HepG2 (cell line): ENCODE data around the gene ZNF169. TPM values are rescaled to one million over a fixed set of nuclear protein-coding genes. Genes with fewer than 3 reads are reported as not detected.

Experiments used
- ATF7 ChIP-seq, 2 experiments: fragments of 450-650 bp in 1 of 2; sonication (generic) in 1 of 2; formaldehyde crosslinking in 1 of 2; IDR thresholded peaks; 2 replicates each; pipeline versions ENCODE4 v1.4.0 to v1.6.1; 2016 to 2020; ENCODE audit warnings: antibody characterized with exemption in 1 of 2, mild to moderate bottlenecking in 1 of 2, missing genetic modification reagents in 1 of 2
- ETV5 ChIP-seq: IDR thresholded peaks from 2 replicates; pipeline ENCODE4 v1.6.1; 2018; ENCODE audit warnings: missing biosample characterization, missing genetic modification reagents, inconsistent platforms, borderline replicate concordance
- GTF3A ChIP-seq: sonication (generic); formaldehyde crosslinking; conservative IDR thresholded peaks from 2 replicates; pipeline ENCODE4 v1.4.0; 2020; ENCODE audit warnings: mild to moderate bottlenecking, missing genetic modification reagents
- HBP1 ChIP-seq: IDR thresholded peaks from 2 replicates; pipeline ENCODE4 v1.6.1; 2016; ENCODE audit warnings: low read depth, control low read depth
- HNRNPK ChIP-seq: fragments of 200-400 bp; formaldehyde crosslinking; IDR thresholded peaks from 2 replicates; pipeline ENCODE4 v1.6.1; 2018; ENCODE audit warnings: low read length, low read depth, moderate library complexity, mild to moderate bottlenecking; ENCODE audit not compliant: poor library complexity, severe bottlenecking
- MTA3 ChIP-seq: sonication (generic); formaldehyde crosslinking; IDR thresholded peaks from 2 replicates; pipeline ENCODE4 v1.4.0; 2020; ENCODE audit warnings: missing genetic modification reagents
- NPAS2 ChIP-seq: sonication (generic); formaldehyde crosslinking; IDR thresholded peaks from 2 replicates; pipeline ENCODE4 v1.8.0; 2022; ENCODE audit warnings: mild to moderate bottlenecking, missing genetic modification reagents, borderline replicate concordance
- SMAD1 ChIP-seq: sonication (generic); formaldehyde crosslinking; IDR thresholded peaks from 2 replicates; pipeline ENCODE4 v1.4.0; 2020; ENCODE audit warnings: missing genetic modification reagents, low read depth, mild to moderate bottlenecking, borderline replicate concordance
- SMC3 ChIP-seq: IDR thresholded peaks from 2 replicates; pipeline ENCODE4 v1.6.1; 2011; ENCODE audit warnings: low read length, improper control_type of control experiment
- SNAPC5 ChIP-seq: sonication (generic); formaldehyde crosslinking; IDR thresholded peaks from 2 replicates; pipeline ENCODE4 v1.8.1; 2023; ENCODE audit warnings: mild to moderate bottlenecking, missing genetic modification reagents, borderline replicate concordance
- USF2 ChIP-seq, 2 experiments: sonication (generic) in 1 of 2; formaldehyde crosslinking in 1 of 2; IDR thresholded peaks; 2 replicates each; pipeline versions ENCODE4 v1.5.1 to v1.6.1; 2011 to 2020; ENCODE audit warnings: borderline replicate concordance in 1 of 2, low read depth in 1 of 2, low read length in 1 of 2, mild to moderate bottlenecking in 1 of 2, missing genetic modification reagents in 1 of 2, moderate library complexity in 1 of 2
- ZIK1 ChIP-seq: sonication (generic); formaldehyde crosslinking; IDR thresholded peaks from 2 replicates; pipeline ENCODE4 v1.5.0; 2020; ENCODE audit warnings: mild to moderate bottlenecking, low read depth, missing genetic modification reagents, borderline replicate concordance
- ZMYM4 ChIP-seq: sonication (generic); formaldehyde crosslinking; IDR thresholded peaks from 2 replicates; pipeline ENCODE4 v1.8.1; 2023; ENCODE audit warnings: mild to moderate bottlenecking, missing genetic modification reagents
- ZNF362 ChIP-seq: sonication (generic); formaldehyde crosslinking; IDR thresholded peaks from 2 replicates; pipeline ENCODE4 v1.4.0; 2020; ENCODE audit warnings: missing genetic modification reagents, mild to moderate bottlenecking, borderline replicate concordance
- ZNF646 ChIP-seq: sonication (generic); formaldehyde crosslinking; IDR thresholded peaks from 2 replicates; pipeline ENCODE4 v1.9.0; 2021; ENCODE audit warnings: mild to moderate bottlenecking, missing genetic modification reagents
- polyA plus RNA-seq, 8 experiments: library from polyadenylated mRNA; depleted of rRNA in 3 of 8; stranded (reverse) in 7 of 8; unstranded in 1 of 8; fragments of >200 nt; fragmentation: Illumina TruSeq in 4 of 8; extraction: Trizol in 4 of 8; gene quantifications; 2 replicates each; pipeline versions ENCODE4 v1.2.1 to v1.2.3, GENCODE V29; 2011 to 2016; ENCODE audit warnings: low read depth in 4 of 8, missing spikeins in 1 of 8, mixed read lengths in 1 of 8; ENCODE audit not compliant: insufficient read depth in 1 of 8
- total RNA-seq, 5 experiments: library from RNA; depleted of rRNA; stranded (reverse); fragments of >200 nt; fragmentation: Illumina TruSeq; extraction: Trizol; gene quantifications; 2 replicates each; pipeline ENCODE4 v1.2.3, GENCODE V29; 2016; ENCODE audit warnings: low read depth in 1 of 5

Gene ZNF169
- total and polyA plus RNA-seq, 2 of the 13 experiments (the other 11 are each of a cell fraction or from before 2014, with no cell fraction given), result 2.1 to 6.3 TPM

- TF ChIP-seq HBP1 (CRISPR knock-in tag) (no peak), ATF7 (IDR thresholded peaks at IDR 0.05) (no peak), ATF7 (CRISPR knock-in tag; IDR thresholded peaks at IDR 0.05) (no peak), SMAD1 (CRISPR knock-in tag) (no peak; the same call in 1 of the 2 replicates), MTA3 (no peak), ETV5 (CRISPR knock-in tag) (peak; percentile 30; the same call in 1 of the 2 replicates), HNRNPK (no peak), SMC3 (no peak), SNAPC5 (CRISPR knock-in tag) (peak; percentile 49; the same call in 1 of the 2 replicates), GTF3A (CRISPR knock-in tag) (0 out of 2 replicates have a peak, but pooled peaks have one; percentile 17), NPAS2 (no peak), ZNF646 (CRISPR knock-in tag) (no peak), ZNF362 (CRISPR knock-in tag) (no peak), ZMYM4 (peak; percentile 82), ZIK1 (CRISPR knock-in tag) (peak; percentile 52; the same call in 1 of the 2 replicates), USF2 (IDR thresholded peaks at IDR 0.05; ENCODE audit: low read depth, low read length) (no peak), USF2 (CRISPR knock-in tag; IDR thresholded peaks at IDR 0.05; ENCODE audit: borderline replicate concordance) (no peak)
Observed at GRCh38 chr9:94259077-94259862, at the start of gene ZNF169 (continued).
